Superior temporal gyrus (tissue), 1 donor: ENCODE data around the gene TSHZ2.
"Not testable (repeated sequence)": the region's sequence is repeated elsewhere in the genome, so short reads cannot be mapped to it uniquely, and the experiment has no call there.

Experiments
- DNase-seq: peaks from one replicate; pipeline ENCODE4 v3.0.0-alpha.2; 2016; ENCODE audit errors: extremely low spot score

Gene TSHZ2

GRCh38 chr20:53307964-53308597 is 335.9 kb downstream of the TSHZ2 start:
- no peak for DNase-seq

- no peak for DNase-seq
Measured at GRCh38 chr20:53309515-53309914, 337.4 kb downstream of the TSHZ2 start.

- DNase-seq: no peak
Measured at GRCh38 chr20:53312957-53313356, 340.8 kb downstream of the TSHZ2 start.

GRCh38 chr20:53316206-53316937 is 344.2 kb downstream of the TSHZ2 start:
- no peak for DNase-seq

- DNase-seq: no peak
Measured at GRCh38 chr20:53319200-53319599, 347.0 kb downstream of the TSHZ2 start.

- no peak for DNase-seq
Measured at GRCh38 chr20:53319716-53320115, 347.6 kb downstream of the TSHZ2 start.

GRCh38 chr20:53320701-53321100 is 348.5 kb downstream of the TSHZ2 start:
- no peak for DNase-seq

GRCh38 chr20:53321596-53321995 is 349.4 kb downstream of the TSHZ2 start:
- no peak for DNase-seq

- DNase-seq: no peak
Measured at GRCh38 chr20:53322651-53323050, 350.5 kb downstream of the TSHZ2 start.

GRCh38 chr20:53323460-53323859 is 351.3 kb downstream of the TSHZ2 start:
- not testable (repeated sequence) for DNase-seq

- no peak for DNase-seq
Measured at GRCh38 chr20:53324816-53325215, 352.7 kb downstream of the TSHZ2 start.

GRCh38 chr20:53328961-53329360 is 356.8 kb downstream of the TSHZ2 start:
- no peak for DNase-seq

- no peak for DNase-seq
Measured at GRCh38 chr20:53329781-53330180, 357.6 kb downstream of the TSHZ2 start.

- peak; percentile 62 for DNase-seq
Measured at GRCh38 chr20:53330601-53331140, 358.5 kb downstream of the TSHZ2 start.

GRCh38 chr20:53331151-53331973 is 359.2 kb downstream of the TSHZ2 start:
- DNase-seq: no peak

- DNase-seq: peak; percentile 16
Measured at GRCh38 chr20:53332022-53332837, 360.1 kb downstream of the TSHZ2 start.

- no peak for DNase-seq
Measured at GRCh38 chr20:53334861-53335260, 362.7 kb downstream of the TSHZ2 start.

GRCh38 chr20:53335555-53335954 is 363.4 kb downstream of the TSHZ2 start:
- no peak for DNase-seq

- no peak for DNase-seq
Measured at GRCh38 chr20:53336892-53337291, 364.7 kb downstream of the TSHZ2 start.

- no peak for DNase-seq
Measured at GRCh38 chr20:53337390-53338101, 365.4 kb downstream of the TSHZ2 start.

GRCh38 chr20:53338716-53339115 is 366.6 kb downstream of the TSHZ2 start:
- no peak for DNase-seq
